Breast epithelium (tissue), 4 donors: ENCODE data around the gene PSMD13. TPM values are rescaled to one million over a fixed set of nuclear protein-coding genes. Genes with fewer than 3 reads are reported as not detected.

ENCODE experiments used
- DNase-seq, 2 donors: peaks; one replicate each; pipeline ENCODE4 v3.0.0-alpha.2; 2019; ENCODE audit warnings: low spot score in 2 of 2
- H3K27ac ChIP-seq, 2 donors: fragments of 200-600 bp; sonication (generic) in 1 of 2; one replicate each; pipeline ENCODE4 v1.5.1; 2016 to 2019; ENCODE audit warnings: mild to moderate bottlenecking in 1 of 2
- H3K27me3 ChIP-seq, 2 donors: fragments of 200-600 bp; sonication (generic) in 1 of 2; one replicate each; pipeline versions ENCODE4 v1.5.1 to v1.6.0; 2017 to 2019; ENCODE audit warnings: control low read depth in 1 of 2, mild to moderate bottlenecking in 1 of 2
- H3K36me3 ChIP-seq: fragments of 200-600 bp; one replicate; pipeline ENCODE4 v1.5.1; 2019
- H3K4me1 ChIP-seq, 2 donors: fragments of 200-600 bp; sonication (generic); one replicate each; pipeline ENCODE4 v1.5.1; 2016 to 2019; ENCODE audit warnings: control low read depth in 1 of 2
- H3K4me3 ChIP-seq, 3 donors: fragments of 200-600 bp; sonication (generic); 1 replicate in 2 of 3; 2 replicates in 1 of 3; pipeline ENCODE4 v1.5.1; 2016 to 2019; ENCODE audit warnings: mild to moderate bottlenecking in 3 of 3, moderate library complexity in 2 of 3
- H3K9me3 ChIP-seq, 2 donors: fragments of 200-600 bp; sonication (generic) in 1 of 2; one replicate each; pipeline ENCODE4 v1.5.1; 2016 to 2019; ENCODE audit warnings: control low read depth in 1 of 2
- CTCF ChIP-seq, 3 donors: fragments of 450-650 bp; IDR thresholded peaks; one replicate each; pipeline ENCODE4 v1.5.1; 2016 to 2017; ENCODE audit warnings: antibody characterized with exemption in 3 of 3, mild to moderate bottlenecking in 3 of 3, moderate library complexity in 3 of 3
- POLR2A ChIP-seq: fragments of 450-650 bp; IDR thresholded peaks from one replicate; pipeline ENCODE4 v1.6.1; 2016; ENCODE audit warnings: antibody characterized with exemption, mild to moderate bottlenecking, moderate library complexity
- POLR2AphosphoS5 ChIP-seq, 3 donors: sonication (generic); formaldehyde crosslinking; IDR thresholded peaks; one replicate each; pipeline ENCODE4 v1.6.1; 2017; ENCODE audit warnings: antibody characterized with exemption in 3 of 3
- intact Hi-C: fragments of 100-400 bp; cut with DNase I; formaldehyde crosslinking; loops from one replicate; pipeline ENCODE4 v1.15.1; 2023; ENCODE audit warnings: low total_unique reads
- total RNA-seq, 3 donors: library from RNA; depleted of rRNA; stranded (reverse); fragments of >200 nt; gene quantifications; one replicate each; pipeline ENCODE4 v1.1.0, GENCODE V29; 2016

Gene PSMD13
- total RNA-seq, 3 donors from 2014 or later = 96.0 to 114 (median 106) TPM

- TF ChIP-seq CTCF (IDR thresholded peaks at IDR 0.05) (no peak), POLR2AphosphoS5 (IDR thresholded peaks at IDR 0.05) (no peak), POLR2A (no peak)
- H3K4me3 ChIP-seq = no peak overlapping the region
- no peaks in the 10 kb centered on the region for H3K4me1 ChIP-seq
- H3K27ac ChIP-seq = no peak overlapping the region
- DNase-seq = no peak
- H3K27me3 ChIP-seq = no peaks in the 10 kb centered on the region
- peaks cover 4% of the 10 kb centered on the region for H3K36me3 ChIP-seq
- H3K9me3 ChIP-seq = no peaks in the 10 kb centered on the region
- intact Hi-C loops = loop anchor here (2.0 kb wide), 1 partner anchor 35 kb away; the partner anchor contains the start of gene PGGHG
Measured at GRCh38 chr11:253160-253885, 16.5 kb downstream of the PSMD13 start.

DNA sequence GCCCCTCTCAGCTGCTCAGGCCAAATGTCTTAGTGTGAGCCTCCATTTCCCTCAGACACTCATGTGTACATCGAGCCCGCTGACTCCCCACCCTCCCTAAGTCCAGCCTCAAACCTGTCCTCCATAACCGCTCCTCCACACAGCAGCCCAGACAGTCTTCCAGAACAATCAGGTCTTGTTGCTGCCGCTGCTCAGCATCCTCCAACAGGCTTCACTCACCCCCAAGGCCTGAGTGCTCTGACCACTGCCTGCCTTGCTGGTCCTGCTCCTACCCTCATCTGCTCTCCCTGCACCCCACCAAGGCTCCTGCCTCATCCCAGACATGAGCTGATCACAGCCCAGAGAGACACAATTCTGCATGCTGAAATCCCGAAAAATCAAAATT lies 17.1 kb downstream of the PSMD13 start:
- intact Hi-C loops = loop anchor here (2.0 kb wide), 1 partner anchor 35 kb away; the partner anchor contains the start of gene PGGHG
- Histone ChIP-seq H3K9me3 (no peaks in the 10 kb centered on the region), H3K27me3 (no peaks in the 10 kb centered on the region), H3K4me1 (no peaks in the 10 kb centered on the region), H3K4me3 (no peak overlapping the region), H3K36me3 (peaks cover 2% of the 10 kb centered on the region), H3K27ac (no peak overlapping the region)
- DNase-seq = no peak
- TF ChIP-seq CTCF (IDR thresholded peaks at IDR 0.05) (no peak), POLR2A (no peak), POLR2AphosphoS5 (IDR thresholded peaks at IDR 0.05) (no peak)

GRCh38 chr11:255176-255575 lies 18.4 kb downstream of the PSMD13 start:
- H3K36me3 ChIP-seq = no peaks in the 10 kb centered on the region
- H3K4me3 ChIP-seq = no peak overlapping the region
- H3K9me3 ChIP-seq = no peaks in the 10 kb centered on the region
- intact Hi-C loops = no loop called here
- DNase-seq = no peak
- no peaks in the 10 kb centered on the region for H3K27me3 ChIP-seq
- no peaks in the 10 kb centered on the region for H3K4me1 ChIP-seq
- H3K27ac ChIP-seq = no peak overlapping the region
- TF ChIP-seq CTCF (IDR thresholded peaks at IDR 0.05) (no peak), POLR2A (no peak), POLR2AphosphoS5 (IDR thresholded peaks at IDR 0.05) (no peak)

GRCh38 chr11:255816-256215 lies 19.0 kb downstream of the PSMD13 start:
- TF ChIP-seq POLR2AphosphoS5 (IDR thresholded peaks at IDR 0.05) (no peak), POLR2A (no peak), CTCF (IDR thresholded peaks at IDR 0.05) (no peak)
- Histone ChIP-seq H3K27ac (no peak overlapping the region), H3K4me3 (no peak overlapping the region), H3K36me3 (no peaks in the 10 kb centered on the region), H3K4me1 (no peaks in the 10 kb centered on the region), H3K27me3 (no peaks in the 10 kb centered on the region), H3K9me3 (no peaks in the 10 kb centered on the region)
- intact Hi-C loops = no loop called here
- DNase-seq = no peak

GRCh38 chr11:256952-257737 lies 20.4 kb downstream of the PSMD13 start:
- no peak overlapping the region for H3K27ac ChIP-seq
- no peaks in the 10 kb centered on the region for H3K4me1 ChIP-seq
- TF ChIP-seq POLR2A = no peak
- TF ChIP-seq CTCF (IDR thresholded peaks at IDR 0.05) = no peak
- no peak for TF ChIP-seq POLR2AphosphoS5 (IDR thresholded peaks at IDR 0.05)
- intact Hi-C loops = no loop called here
- no peak for DNase-seq
- no peaks in the 10 kb centered on the region for H3K27me3 ChIP-seq
- no peaks in the 10 kb centered on the region for H3K36me3 ChIP-seq
- no peaks in the 10 kb centered on the region for H3K9me3 ChIP-seq
- no peak overlapping the region for H3K4me3 ChIP-seq
